Measurements from ENCODE around the gene PCDH20. TPM values are rescaled to one million over a fixed set of nuclear protein-coding genes. Genes with fewer than 3 reads are reported as not detected.

The PCDH20 gene
- total RNA-seq, 1 donor from 2014 or later, result 0.16 TPM

- FAIRE-seq, result no peak
These were observed 19.5 kb downstream of the PCDH20 start for GRCh38 chr13:61396121-61396520.

GRCh38 chr13:61391426-61391825 is 24.2 kb downstream of the PCDH20 start:
- Histone ChIP-seq H4K20me1 (ENCODE audit: insufficient read depth, low read length) (no peaks in the 10 kb centered on the region), H3K9ac (ENCODE audit: low read length) (no peak overlapping the region), H3K27ac (ENCODE audit: low read depth, low read length) (no peak overlapping the region), H3K79me2 (ENCODE audit: insufficient read depth, low read length) (no peaks in the 10 kb centered on the region), H3K4me3 (ENCODE audit: insufficient read depth, low read depth, low read length) (no peak overlapping the region), H3K27me3 (ENCODE audit: insufficient read depth, low read length) (no peaks in the 10 kb centered on the region), H3K36me3 (ENCODE audit: insufficient read depth, low read length) (no peaks in the 10 kb centered on the region), H3K4me1 (ENCODE audit: insufficient read depth, low read length) (no peaks in the 10 kb centered on the region), H2AFZ (ENCODE audit: low read depth, low read length) (no peak overlapping the region), H3K9me3 (ENCODE audit: insufficient read depth, low read depth, low read length) (no peaks in the 10 kb centered on the region), H3K4me2 (ENCODE audit: low read length) (no peak overlapping the region)
- Mint-ChIP-seq H3K27me3 (ENCODE audit: low read depth, unreplicated experiment) (no peaks in the 10 kb centered on the region), H3K4me1 (ENCODE audit: low read depth, unreplicated experiment) (no peaks in the 10 kb centered on the region), H3K9me3 (ENCODE audit: unreplicated experiment) (no peaks in the 10 kb centered on the region), H3K27ac (ENCODE audit: unreplicated experiment) (no peak overlapping the region), H3K4me3 (ENCODE audit: unreplicated experiment) (no peak overlapping the region), H3K36me3 (ENCODE audit: low read depth, unreplicated experiment) (no peaks in the 10 kb centered on the region)
- TF ChIP-seq CTCF (IDR thresholded peaks at IDR 0.05; ENCODE audit: insufficient read depth, low read depth, low read length), result no peak
- TF ChIP-seq EZH2 (IDR thresholded peaks at IDR 0.05; ENCODE audit: insufficient read depth, low read length), result no peak
- no peak for FAIRE-seq
- no peak for DNase-seq (ENCODE audit: low read depth)

More at GRCh38 chr13:61396121-61396520, 19.5 kb downstream of the PCDH20 start:
- Mint-ChIP-seq H3K4me3 (ENCODE audit: unreplicated experiment) (no peak overlapping the region), H3K4me1 (ENCODE audit: low read depth, unreplicated experiment) (no peaks in the 10 kb centered on the region), H3K27ac (ENCODE audit: unreplicated experiment) (no peak overlapping the region), H3K27me3 (ENCODE audit: low read depth, unreplicated experiment) (no peaks in the 10 kb centered on the region), H3K36me3 (ENCODE audit: low read depth, unreplicated experiment) (no peaks in the 10 kb centered on the region), H3K9me3 (ENCODE audit: unreplicated experiment) (no peaks in the 10 kb centered on the region)
- Histone ChIP-seq H3K9me3 (ENCODE audit: insufficient read depth, low read depth, low read length) (no peaks in the 10 kb centered on the region), H3K79me2 (ENCODE audit: insufficient read depth, low read length) (no peaks in the 10 kb centered on the region), H3K36me3 (ENCODE audit: insufficient read depth, low read length) (no peaks in the 10 kb centered on the region), H3K4me2 (ENCODE audit: low read length) (no peak overlapping the region), H2AFZ (ENCODE audit: low read depth, low read length) (no peak overlapping the region), H4K20me1 (ENCODE audit: insufficient read depth, low read length) (no peaks in the 10 kb centered on the region), H3K27me3 (ENCODE audit: insufficient read depth, low read length) (no peaks in the 10 kb centered on the region), H3K4me3 (ENCODE audit: insufficient read depth, low read depth, low read length) (no peak overlapping the region), H3K4me1 (ENCODE audit: insufficient read depth, low read length) (no peaks in the 10 kb centered on the region), H3K27ac (ENCODE audit: low read depth, low read length) (no peak overlapping the region), H3K9ac (ENCODE audit: low read length) (no peak overlapping the region)
- no peak for TF ChIP-seq EZH2 (IDR thresholded peaks at IDR 0.05; ENCODE audit: insufficient read depth, low read length)
- TF ChIP-seq CTCF (IDR thresholded peaks at IDR 0.05; ENCODE audit: insufficient read depth, low read depth, low read length), result no peak
- no peak for DNase-seq (ENCODE audit: low read depth)

- H3K27ac ChIP-seq (ENCODE audit: low read depth, low read length), result no peak overlapping the region
- no peak for DNase-seq (ENCODE audit: low read depth)
- no peaks in the 10 kb centered on the region for H3K79me2 ChIP-seq (ENCODE audit: insufficient read depth, low read length)
- H3K9me3 ChIP-seq (ENCODE audit: insufficient read depth, low read depth, low read length), result no peaks in the 10 kb centered on the region
- FAIRE-seq, result no peak
- no peaks in the 10 kb centered on the region for H3K36me3 ChIP-seq (ENCODE audit: insufficient read depth, low read length)
- no peaks in the 10 kb centered on the region for H3K4me1 ChIP-seq (ENCODE audit: insufficient read depth, low read length)
- H3K9me3 Mint-ChIP-seq (ENCODE audit: unreplicated experiment), result no peaks in the 10 kb centered on the region
- TF ChIP-seq EZH2 (IDR thresholded peaks at IDR 0.05; ENCODE audit: insufficient read depth, low read length) (no peak), CTCF (IDR thresholded peaks at IDR 0.05; ENCODE audit: insufficient read depth, low read depth, low read length) (no peak)
- H4K20me1 ChIP-seq (ENCODE audit: insufficient read depth, low read length), result no peaks in the 10 kb centered on the region
- H3K4me1 Mint-ChIP-seq (ENCODE audit: low read depth, unreplicated experiment), result no peaks in the 10 kb centered on the region
- H2AFZ ChIP-seq (ENCODE audit: low read depth, low read length), result no peak overlapping the region
- no peaks in the 10 kb centered on the region for H3K36me3 Mint-ChIP-seq (ENCODE audit: low read depth, unreplicated experiment)
- no peak overlapping the region for H3K4me2 ChIP-seq (ENCODE audit: low read length)
- no peak overlapping the region for H3K4me3 Mint-ChIP-seq (ENCODE audit: unreplicated experiment)
- H3K4me3 ChIP-seq (ENCODE audit: insufficient read depth, low read depth, low read length), result no peak overlapping the region
- H3K27ac Mint-ChIP-seq (ENCODE audit: unreplicated experiment), result no peak overlapping the region
- no peaks in the 10 kb centered on the region for H3K27me3 Mint-ChIP-seq (ENCODE audit: low read depth, unreplicated experiment)
- H3K27me3 ChIP-seq (ENCODE audit: insufficient read depth, low read length), result no peaks in the 10 kb centered on the region
- no peak overlapping the region for H3K9ac ChIP-seq (ENCODE audit: low read length)
These were observed 28.0 kb downstream of the PCDH20 start for GRCh38 chr13:61387694-61388093.
